ENCODE measurements around the gene SAFB. TPM values are rescaled to one million over a fixed set of nuclear protein-coding genes. Genes with fewer than 3 reads are reported as not detected.

SAFB gene
- total RNA-seq, 1 experiment from 2014 or later: 135 TPM

GRCh38 chr19:5706876-5707573 is 84.1 kb downstream of the SAFB start:
- intact Hi-C loops (cut with micrococcal nuclease): no loop called here
- Mint-ChIP-seq H3K9me3 (ENCODE audit: unreplicated experiment) (no peaks in the 10 kb centered on the region), H3K36me3 (ENCODE audit: insufficient read depth, unreplicated experiment) (peaks cover 96% of the 10 kb centered on the region), H3K4me1 (ENCODE audit: insufficient read depth, unreplicated experiment) (peaks cover 6% of the 10 kb centered on the region), H3K4me3 (ENCODE audit: unreplicated experiment) (no peak overlapping the region), H3K27me3 (ENCODE audit: insufficient read depth, unreplicated experiment) (no peaks in the 10 kb centered on the region), H3K27ac (ENCODE audit: low read depth, unreplicated experiment) (no peak overlapping the region)
- no peak for TF ChIP-seq CTCF (IDR thresholded peaks at IDR 0.05; ENCODE audit: unreplicated experiment)
- POLR2A ChIA-PET: interaction anchor here (1.2 to 3.3 kb wide), 2 partner anchors 12 to 16 kb away, joined by 3 to 13 read pairs; no protein-coding TSS in a partner anchor
- CTCF ChIA-PET: interaction anchor here (0.6 to 0.9 kb wide), 2 partner anchors 97 to 776 kb away, joined by 3 read pairs; no protein-coding TSS in a partner anchor
- DNase-seq (ENCODE audit: unreplicated experiment): no peak
- BruUV-seq (replicated peaks): no TSS peak

GRCh38 chr19:5707576-5708575 is 85.0 kb downstream of the SAFB start:
- CTCF ChIA-PET: interaction anchor here (0.6 to 1.3 kb wide), 4 partner anchors 18 to 786 kb away, joined by 3 to 5 read pairs (median 3); partner anchors contain the start of gene RPL36
- intact Hi-C loops (cut with micrococcal nuclease): no loop called here
- H3K36me3 Mint-ChIP-seq (ENCODE audit: insufficient read depth, unreplicated experiment): peaks cover 96% of the 10 kb centered on the region
- POLR2A ChIA-PET: interaction anchor here (1.0 to 3.3 kb wide), 3 partner anchors 9 to 17 kb away, joined by 3 to 13 read pairs (median 3); no protein-coding TSS in a partner anchor
- H3K27me3 Mint-ChIP-seq (ENCODE audit: insufficient read depth, unreplicated experiment): no peaks in the 10 kb centered on the region
- BruUV-seq (replicated peaks): no TSS peak
- peaks cover 6% of the 10 kb centered on the region for H3K4me1 Mint-ChIP-seq (ENCODE audit: insufficient read depth, unreplicated experiment)
- no peak for DNase-seq (ENCODE audit: unreplicated experiment)
- no peak overlapping the region for H3K27ac Mint-ChIP-seq (ENCODE audit: low read depth, unreplicated experiment)
- no peak overlapping the region for H3K4me3 Mint-ChIP-seq (ENCODE audit: unreplicated experiment)
- no peaks in the 10 kb centered on the region for H3K9me3 Mint-ChIP-seq (ENCODE audit: unreplicated experiment)
- TF ChIP-seq CTCF (IDR thresholded peaks at IDR 0.05; ENCODE audit: unreplicated experiment): no peak

GRCh38 chr19:5711025-5711424 is 88.1 kb downstream of the SAFB start:
- no peak overlapping the region for H3K27ac Mint-ChIP-seq (ENCODE audit: low read depth, unreplicated experiment)
- H3K9me3 Mint-ChIP-seq (ENCODE audit: unreplicated experiment): no peaks in the 10 kb centered on the region
- H3K36me3 Mint-ChIP-seq (ENCODE audit: insufficient read depth, unreplicated experiment): peaks cover 92% of the 10 kb centered on the region
- no peaks in the 10 kb centered on the region for H3K27me3 Mint-ChIP-seq (ENCODE audit: insufficient read depth, unreplicated experiment)
- no peak overlapping the region for H3K4me3 Mint-ChIP-seq (ENCODE audit: unreplicated experiment)
- intact Hi-C loops (cut with micrococcal nuclease): no loop called here
- ChIA-PET POLR2A (interaction anchor here (1.0 kb wide), 1 partner anchor 9 kb away, joined by 4 read pairs; the partner anchor contains the start of genes CATSPERD and LONP1), CTCF (interaction anchor here (0.6 kb wide), 1 partner anchor 1152 kb away, joined by 3 read pairs; no protein-coding TSS in a partner anchor)
- TF ChIP-seq CTCF (IDR thresholded peaks at IDR 0.05; ENCODE audit: unreplicated experiment): no peak
- H3K4me1 Mint-ChIP-seq (ENCODE audit: insufficient read depth, unreplicated experiment): no peaks in the 10 kb centered on the region
- no peak for DNase-seq (ENCODE audit: unreplicated experiment)
- no TSS peak for BruUV-seq (replicated peaks)

Measured in MCF 10A (cell line).